ENCODE data around the gene FRMD1.

DNA sequence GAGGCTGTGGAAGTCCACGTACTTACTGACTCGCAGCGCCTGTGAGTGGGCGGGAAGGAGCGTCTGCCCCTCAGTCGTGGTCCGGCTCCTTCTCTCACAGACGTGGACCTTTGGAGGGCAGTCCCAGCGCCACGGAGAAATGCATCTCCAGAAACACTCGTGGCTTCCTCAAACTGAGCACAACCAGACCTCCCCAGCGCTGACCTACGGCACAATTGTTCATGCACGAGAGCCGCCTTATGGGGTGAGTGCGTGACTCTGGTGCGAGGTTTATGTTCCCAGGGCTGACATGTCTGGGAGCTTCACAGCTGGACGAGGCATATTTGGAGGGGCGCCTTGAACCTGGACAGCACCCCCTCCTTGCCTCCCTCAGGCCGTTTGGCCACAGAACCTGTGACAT is 29.7 kb downstream of the FRMD1 start:
- TF ChIP-seq POLR2AphosphoS5 (IDR thresholded peaks at IDR 0.05; ENCODE audit: borderline replicate concordance, low read depth, low read length), result no peak
- TF ChIP-seq EZH2 (IDR thresholded peaks at IDR 0.05), result no peak
